Measurements from ENCODE around the gene SUB1.
"Not testable (repeated sequence)": the region's sequence is repeated elsewhere in the genome, so short reads cannot be mapped to it uniquely, and the experiment has no call there.

SUB1 gene

DNA sequence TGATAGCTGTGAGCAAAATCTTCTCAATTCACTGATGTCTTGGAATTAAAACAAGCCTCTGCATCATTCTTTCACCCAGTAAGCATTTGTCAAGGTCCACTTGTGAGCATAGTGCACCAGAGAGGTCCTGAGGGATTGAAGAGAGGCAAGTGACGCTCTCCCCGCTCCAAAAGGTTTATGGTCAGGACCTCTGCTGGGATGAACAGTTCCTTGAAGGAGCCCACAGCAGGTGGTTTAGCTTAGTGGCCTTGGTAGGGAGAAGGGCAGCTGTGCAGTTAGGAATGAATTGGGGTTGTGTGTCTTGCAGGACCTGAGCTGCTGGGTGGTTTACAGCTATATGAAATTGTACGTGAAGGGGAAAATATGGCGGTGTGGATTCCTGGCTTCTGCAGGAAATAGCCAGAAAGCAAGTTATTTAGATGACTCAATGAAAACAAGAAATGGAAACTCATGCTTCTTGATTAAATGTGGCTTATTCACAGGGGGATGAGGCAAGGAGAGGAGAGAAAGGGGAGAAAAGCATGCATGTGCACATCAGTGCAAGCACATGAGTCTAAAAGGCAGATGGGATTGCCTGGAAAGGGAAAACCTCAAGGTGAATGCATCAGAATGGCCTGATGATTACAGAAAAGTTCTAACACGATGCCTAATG lies 42.0 kb downstream of the SUB1 start:
- H3K4me3 ChIP-seq (ENCODE audit: low read depth, low read length) = no peak overlapping the region
- no peak for DNase-seq (ENCODE audit: low read depth)
- TF ChIP-seq, protein P1, sequence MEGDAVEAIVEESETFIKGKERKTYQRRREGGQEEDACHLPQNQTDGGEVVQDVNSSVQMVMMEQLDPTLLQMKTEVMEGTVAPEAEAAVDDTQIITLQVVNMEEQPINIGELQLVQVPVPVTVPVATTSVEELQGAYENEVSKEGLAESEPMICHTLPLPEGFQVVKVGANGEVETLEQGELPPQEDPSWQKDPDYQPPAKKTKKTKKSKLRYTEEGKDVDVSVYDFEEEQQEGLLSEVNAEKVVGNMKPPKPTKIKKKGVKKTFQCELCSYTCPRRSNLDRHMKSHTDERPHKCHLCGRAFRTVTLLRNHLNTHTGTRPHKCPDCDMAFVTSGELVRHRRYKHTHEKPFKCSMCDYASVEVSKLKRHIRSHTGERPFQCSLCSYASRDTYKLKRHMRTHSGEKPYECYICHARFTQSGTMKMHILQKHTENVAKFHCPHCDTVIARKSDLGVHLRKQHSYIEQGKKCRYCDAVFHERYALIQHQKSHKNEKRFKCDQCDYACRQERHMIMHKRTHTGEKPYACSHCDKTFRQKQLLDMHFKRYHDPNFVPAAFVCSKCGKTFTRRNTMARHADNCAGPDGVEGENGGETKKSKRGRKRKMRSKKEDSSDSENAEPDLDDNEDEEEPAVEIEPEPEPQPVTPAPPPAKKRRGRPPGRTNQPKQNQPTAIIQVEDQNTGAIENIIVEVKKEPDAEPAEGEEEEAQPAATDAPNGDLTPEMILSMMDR (IDR thresholded peaks at IDR 0.05; ENCODE audit: low read depth, low read length, missing control alignments) = no peak
- in situ Hi-C loops (cut with HindIII; ENCODE audit: low sequenced_read_pairs) = no loop called here

GRCh38 chr5:32628049-32628844 lies 42.9 kb downstream of the SUB1 start:
- DNase-seq (ENCODE audit: low read depth) = no peak
- TF ChIP-seq, protein P1 (IDR thresholded peaks at IDR 0.05; ENCODE audit: low read depth, low read length, missing control alignments) = no peak
- H3K4me3 ChIP-seq (ENCODE audit: low read depth, low read length) = no peak overlapping the region
- in situ Hi-C loops (cut with HindIII; ENCODE audit: low sequenced_read_pairs) = no loop called here

DNA sequence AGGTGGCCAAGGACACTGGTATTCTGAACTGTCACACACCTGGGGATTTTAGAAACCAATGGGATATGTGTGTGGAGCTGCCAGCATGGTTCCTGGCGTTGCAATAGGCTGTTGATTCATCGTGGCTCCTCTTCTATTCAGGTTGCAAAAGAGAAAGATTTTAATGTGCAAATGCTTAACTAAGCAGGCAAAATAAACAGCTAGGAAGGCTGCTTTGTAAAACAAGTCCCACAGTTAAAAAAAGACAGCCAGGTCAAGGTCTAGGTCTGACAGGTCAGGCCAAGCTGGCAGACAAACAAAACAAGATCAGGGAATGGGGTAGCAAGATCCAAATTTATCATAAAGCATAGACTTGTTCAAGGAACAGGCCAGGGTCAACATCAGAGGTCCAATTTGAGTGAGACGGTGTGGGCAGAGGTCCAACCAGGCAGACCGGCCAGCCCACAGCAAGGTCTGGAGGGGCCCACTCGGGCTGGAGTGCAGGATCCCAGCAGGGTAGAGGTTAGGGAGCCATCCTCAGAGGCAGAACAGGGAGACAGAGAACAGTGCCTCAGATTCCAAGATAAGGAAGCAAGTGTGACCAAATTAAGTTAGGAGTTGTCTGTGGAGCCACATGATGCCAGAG lies 45.6 kb downstream of the SUB1 start:
- no peak overlapping the region for H3K4me3 ChIP-seq (ENCODE audit: low read depth, low read length)
- DNase-seq (ENCODE audit: low read depth) = no peak
- in situ Hi-C loops (cut with HindIII; ENCODE audit: low sequenced_read_pairs) = no loop called here
- TF ChIP-seq, protein P1 (IDR thresholded peaks at IDR 0.05; ENCODE audit: low read depth, low read length, missing control alignments) = no peak

DNA sequence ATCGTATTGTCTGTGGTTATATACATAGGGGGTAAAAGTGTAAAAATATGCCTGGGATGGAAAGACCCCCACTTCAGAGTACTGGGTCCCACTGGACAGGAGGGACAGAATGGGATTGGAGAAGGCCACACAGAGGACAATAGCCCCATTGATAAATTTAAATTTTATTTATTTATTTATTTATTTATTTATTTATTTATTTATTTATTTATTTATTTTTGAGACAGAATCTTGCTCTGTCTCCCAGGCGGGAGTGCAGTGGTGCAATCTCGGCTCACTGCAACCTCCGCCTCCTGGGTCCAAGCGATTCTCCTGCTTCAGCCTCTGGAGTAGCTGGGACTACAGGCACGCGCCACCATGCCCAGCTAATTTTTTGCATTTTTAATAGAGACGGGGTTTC lies 47.7 kb downstream of the SUB1 start:
- DNase-seq (ENCODE audit: low read depth); in situ Hi-C loops (cut with HindIII; ENCODE audit: low sequenced_read_pairs); H3K4me3 ChIP-seq (ENCODE audit: low read depth, low read length): not testable (repeated sequence)

DNA sequence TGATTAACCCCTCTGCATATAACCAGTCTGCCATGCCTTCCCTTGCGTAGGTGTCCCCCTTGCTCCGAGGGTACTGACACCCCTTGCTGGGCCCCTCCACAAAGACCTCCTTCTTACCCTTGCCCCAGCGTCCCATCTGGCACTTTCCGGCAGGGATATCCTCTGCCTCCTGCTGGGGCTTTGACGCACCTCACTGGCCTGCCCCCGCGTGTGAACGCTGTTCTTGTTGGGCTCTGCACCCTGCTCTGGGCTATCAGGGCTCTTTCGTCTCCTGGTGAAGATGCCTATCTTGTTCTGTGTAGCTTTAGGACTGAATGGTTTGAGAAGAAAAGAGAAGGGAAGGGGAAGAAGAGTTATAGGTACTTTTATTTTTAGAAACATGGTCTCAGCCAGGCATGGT lies 53.0 kb downstream of the SUB1 start:
- no peak overlapping the region for H3K4me3 ChIP-seq (ENCODE audit: low read depth, low read length)
- TF ChIP-seq, protein P1 (IDR thresholded peaks at IDR 0.05; ENCODE audit: low read depth, low read length, missing control alignments) = no peak
- in situ Hi-C loops (cut with HindIII; ENCODE audit: low sequenced_read_pairs) = no loop called here
- no peak for DNase-seq (ENCODE audit: low read depth)

- no peak for DNase-seq (ENCODE audit: low read depth)
- in situ Hi-C loops (cut with HindIII; ENCODE audit: low sequenced_read_pairs) = no loop called here
- TF ChIP-seq, protein P1 (IDR thresholded peaks at IDR 0.05; ENCODE audit: low read depth, low read length, missing control alignments) = no peak
- H3K4me3 ChIP-seq (ENCODE audit: low read depth, low read length) = no peak overlapping the region
These were observed 54.6 kb downstream of the SUB1 start for GRCh38 chr5:32639943-32640342.
